Endometrial microvascular endothelial cells (primary cell): ENCODE results near the gene TNP1. TPM values are rescaled to one million over a fixed set of nuclear protein-coding genes. Genes with fewer than 3 reads are reported as not detected.

ENCODE experiments used
- in situ Hi-C: cut with HindIII; loops from 2 replicates; pipeline ENCODE4 v1.10.0; 2017; ENCODE audit warnings: low sequenced_read_pairs, low pct_unique_long_range_greater_than_20kb; ENCODE audit errors: inconsistent ontology term
- total RNA-seq: library from RNA; depleted of rRNA; stranded (reverse); fragments of >200 nt; gene quantifications from one replicate; pipeline ENCODE4 v1.2.3, GENCODE V29; 2015; ENCODE audit errors: inconsistent ontology term

TNP1 gene
- not detected for total RNA-seq

- in situ Hi-C loops, result no loop called here
Observed at GRCh38 chr2:216859944-216860343, at the start of gene TNP1. TNP1 (minus strand) TSS chr2:216860064; CDS start chr2:216860034, 30 bp downstream.

GRCh38 chr2:216908300-216908699, 48.4 kb upstream of the TNP1 start:
- in situ Hi-C loops, result no loop called here

GRCh38 chr2:216905649-216906329, 45.9 kb upstream of the TNP1 start:
- in situ Hi-C loops, result no loop called here

- in situ Hi-C loops, result no loop called here
Observed at GRCh38 chr2:216904974-216905373, 45.1 kb upstream of the TNP1 start.

GRCh38 chr2:216904554-216904953, 44.7 kb upstream of the TNP1 start:
- in situ Hi-C loops, result no loop called here

GRCh38 chr2:216903470-216903869, 43.6 kb upstream of the TNP1 start:
- in situ Hi-C loops, result no loop called here

- in situ Hi-C loops, result no loop called here
Observed at GRCh38 chr2:216901273-216901672, 41.4 kb upstream of the TNP1 start.

- in situ Hi-C loops, result no loop called here
Observed at GRCh38 chr2:216900406-216900805, 40.5 kb upstream of the TNP1 start.

- in situ Hi-C loops, result no loop called here
Observed at GRCh38 chr2:216897561-216898203, 37.8 kb upstream of the TNP1 start.

GRCh38 chr2:216890138-216890537, 30.3 kb upstream of the TNP1 start:
- in situ Hi-C loops, result no loop called here

- in situ Hi-C loops, result no loop called here
Observed at GRCh38 chr2:216888887-216889622, 29.2 kb upstream of the TNP1 start.

- in situ Hi-C loops, result no loop called here
Observed at GRCh38 chr2:216888081-216888480, 28.2 kb upstream of the TNP1 start.

- in situ Hi-C loops, result no loop called here
Observed at GRCh38 chr2:216887138-216887537, 27.3 kb upstream of the TNP1 start.

- in situ Hi-C loops, result no loop called here
Observed at GRCh38 chr2:216885117-216885553, 25.3 kb upstream of the TNP1 start.

GRCh38 chr2:216884347-216884746, 24.5 kb upstream of the TNP1 start:
- in situ Hi-C loops, result no loop called here

- in situ Hi-C loops, result no loop called here
Observed at GRCh38 chr2:216882876-216883275, 23.0 kb upstream of the TNP1 start.

- in situ Hi-C loops, result no loop called here
Observed at GRCh38 chr2:216881411-216881810, 21.5 kb upstream of the TNP1 start.

- in situ Hi-C loops, result no loop called here
Observed at GRCh38 chr2:216880509-216881184, 20.8 kb upstream of the TNP1 start.

GRCh38 chr2:216879727-216880508, 20.1 kb upstream of the TNP1 start:
- in situ Hi-C loops, result no loop called here
